Measurements from ENCODE around the gene RMI2.

DNA sequence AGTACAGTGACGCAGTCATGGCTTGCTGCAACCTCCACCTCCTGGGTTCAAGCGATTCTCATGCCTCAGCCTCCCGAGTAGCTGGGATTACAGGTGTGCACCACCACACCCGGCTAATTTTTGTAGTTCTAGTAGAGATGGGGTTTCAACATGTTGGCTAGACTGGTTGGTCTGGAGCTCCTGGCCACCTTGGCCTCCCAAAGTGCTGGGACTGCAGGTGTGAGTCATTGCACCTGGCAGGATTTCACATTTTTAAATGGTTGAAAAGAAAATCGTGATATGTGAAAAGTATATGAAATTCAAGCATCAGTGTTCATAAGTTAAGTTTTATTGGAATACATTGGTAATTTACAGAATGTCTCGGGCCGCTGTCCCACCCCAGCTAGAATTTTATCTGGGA, 2.6 kb downstream of the RMI2 start:
- TF ChIP-seq, protein P1, sequence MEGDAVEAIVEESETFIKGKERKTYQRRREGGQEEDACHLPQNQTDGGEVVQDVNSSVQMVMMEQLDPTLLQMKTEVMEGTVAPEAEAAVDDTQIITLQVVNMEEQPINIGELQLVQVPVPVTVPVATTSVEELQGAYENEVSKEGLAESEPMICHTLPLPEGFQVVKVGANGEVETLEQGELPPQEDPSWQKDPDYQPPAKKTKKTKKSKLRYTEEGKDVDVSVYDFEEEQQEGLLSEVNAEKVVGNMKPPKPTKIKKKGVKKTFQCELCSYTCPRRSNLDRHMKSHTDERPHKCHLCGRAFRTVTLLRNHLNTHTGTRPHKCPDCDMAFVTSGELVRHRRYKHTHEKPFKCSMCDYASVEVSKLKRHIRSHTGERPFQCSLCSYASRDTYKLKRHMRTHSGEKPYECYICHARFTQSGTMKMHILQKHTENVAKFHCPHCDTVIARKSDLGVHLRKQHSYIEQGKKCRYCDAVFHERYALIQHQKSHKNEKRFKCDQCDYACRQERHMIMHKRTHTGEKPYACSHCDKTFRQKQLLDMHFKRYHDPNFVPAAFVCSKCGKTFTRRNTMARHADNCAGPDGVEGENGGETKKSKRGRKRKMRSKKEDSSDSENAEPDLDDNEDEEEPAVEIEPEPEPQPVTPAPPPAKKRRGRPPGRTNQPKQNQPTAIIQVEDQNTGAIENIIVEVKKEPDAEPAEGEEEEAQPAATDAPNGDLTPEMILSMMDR (IDR thresholded peaks at IDR 0.05; ENCODE audit: low read depth, low read length, missing input control) = no peak
- no peak for TF ChIP-seq RXRA (IDR thresholded peaks at IDR 0.05)
- TF ChIP-seq RAD21 (IDR thresholded peaks at IDR 0.05) = no peak
- no peak for TF ChIP-seq SP1 (IDR thresholded peaks at IDR 0.05)
- TF ChIP-seq, protein P2, sequence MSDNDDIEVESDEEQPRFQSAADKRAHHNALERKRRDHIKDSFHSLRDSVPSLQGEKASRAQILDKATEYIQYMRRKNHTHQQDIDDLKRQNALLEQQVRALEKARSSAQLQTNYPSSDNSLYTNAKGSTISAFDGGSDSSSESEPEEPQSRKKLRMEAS (IDR thresholded peaks at IDR 0.05) = no peak
- no peak for TF ChIP-seq EGR1 (IDR thresholded peaks at IDR 0.05; ENCODE audit: low read depth in 2 of 2)
- no peak for TF ChIP-seq YY1 (IDR thresholded peaks at IDR 0.05)
- TF ChIP-seq, protein P3, sequence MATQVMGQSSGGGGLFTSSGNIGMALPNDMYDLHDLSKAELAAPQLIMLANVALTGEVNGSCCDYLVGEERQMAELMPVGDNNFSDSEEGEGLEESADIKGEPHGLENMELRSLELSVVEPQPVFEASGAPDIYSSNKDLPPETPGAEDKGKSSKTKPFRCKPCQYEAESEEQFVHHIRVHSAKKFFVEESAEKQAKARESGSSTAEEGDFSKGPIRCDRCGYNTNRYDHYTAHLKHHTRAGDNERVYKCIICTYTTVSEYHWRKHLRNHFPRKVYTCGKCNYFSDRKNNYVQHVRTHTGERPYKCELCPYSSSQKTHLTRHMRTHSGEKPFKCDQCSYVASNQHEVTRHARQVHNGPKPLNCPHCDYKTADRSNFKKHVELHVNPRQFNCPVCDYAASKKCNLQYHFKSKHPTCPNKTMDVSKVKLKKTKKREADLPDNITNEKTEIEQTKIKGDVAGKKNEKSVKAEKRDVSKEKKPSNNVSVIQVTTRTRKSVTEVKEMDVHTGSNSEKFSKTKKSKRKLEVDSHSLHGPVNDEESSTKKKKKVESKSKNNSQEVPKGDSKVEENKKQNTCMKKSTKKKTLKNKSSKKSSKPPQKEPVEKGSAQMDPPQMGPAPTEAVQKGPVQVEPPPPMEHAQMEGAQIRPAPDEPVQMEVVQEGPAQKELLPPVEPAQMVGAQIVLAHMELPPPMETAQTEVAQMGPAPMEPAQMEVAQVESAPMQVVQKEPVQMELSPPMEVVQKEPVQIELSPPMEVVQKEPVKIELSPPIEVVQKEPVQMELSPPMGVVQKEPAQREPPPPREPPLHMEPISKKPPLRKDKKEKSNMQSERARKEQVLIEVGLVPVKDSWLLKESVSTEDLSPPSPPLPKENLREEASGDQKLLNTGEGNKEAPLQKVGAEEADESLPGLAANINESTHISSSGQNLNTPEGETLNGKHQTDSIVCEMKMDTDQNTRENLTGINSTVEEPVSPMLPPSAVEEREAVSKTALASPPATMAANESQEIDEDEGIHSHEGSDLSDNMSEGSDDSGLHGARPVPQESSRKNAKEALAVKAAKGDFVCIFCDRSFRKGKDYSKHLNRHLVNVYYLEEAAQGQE (IDR thresholded peaks at IDR 0.05) = no peak
- TF ChIP-seq TAF1 (conservative IDR thresholded peaks at IDR 0.05) = no peak

Data from liver (tissue), 3 donors.